ENCODE measurements around the gene FAM32A.

Gene FAM32A

DNA sequence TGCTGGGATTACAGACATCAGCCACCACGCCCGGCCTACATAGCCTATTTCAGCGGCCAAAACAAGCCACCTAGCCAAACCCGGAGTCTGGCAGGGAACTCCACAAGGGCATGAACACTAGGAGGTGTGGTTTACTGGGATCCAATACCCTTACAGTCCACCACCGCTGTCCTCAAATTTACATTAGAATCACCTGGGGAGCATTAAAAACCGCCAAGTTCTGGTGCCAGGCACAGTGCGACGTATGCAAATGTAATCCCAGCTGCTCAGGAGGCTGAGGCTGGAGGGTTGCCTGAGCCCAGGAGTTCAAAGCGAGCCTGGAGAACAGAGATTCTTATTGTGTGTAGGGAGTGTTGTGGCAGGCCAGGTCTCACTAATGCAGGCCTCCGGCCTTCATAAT, 8.3 kb downstream of the FAM32A start:
- no peak for DNase-seq (ENCODE audit: low read depth)
- TF ChIP-seq, protein P1, sequence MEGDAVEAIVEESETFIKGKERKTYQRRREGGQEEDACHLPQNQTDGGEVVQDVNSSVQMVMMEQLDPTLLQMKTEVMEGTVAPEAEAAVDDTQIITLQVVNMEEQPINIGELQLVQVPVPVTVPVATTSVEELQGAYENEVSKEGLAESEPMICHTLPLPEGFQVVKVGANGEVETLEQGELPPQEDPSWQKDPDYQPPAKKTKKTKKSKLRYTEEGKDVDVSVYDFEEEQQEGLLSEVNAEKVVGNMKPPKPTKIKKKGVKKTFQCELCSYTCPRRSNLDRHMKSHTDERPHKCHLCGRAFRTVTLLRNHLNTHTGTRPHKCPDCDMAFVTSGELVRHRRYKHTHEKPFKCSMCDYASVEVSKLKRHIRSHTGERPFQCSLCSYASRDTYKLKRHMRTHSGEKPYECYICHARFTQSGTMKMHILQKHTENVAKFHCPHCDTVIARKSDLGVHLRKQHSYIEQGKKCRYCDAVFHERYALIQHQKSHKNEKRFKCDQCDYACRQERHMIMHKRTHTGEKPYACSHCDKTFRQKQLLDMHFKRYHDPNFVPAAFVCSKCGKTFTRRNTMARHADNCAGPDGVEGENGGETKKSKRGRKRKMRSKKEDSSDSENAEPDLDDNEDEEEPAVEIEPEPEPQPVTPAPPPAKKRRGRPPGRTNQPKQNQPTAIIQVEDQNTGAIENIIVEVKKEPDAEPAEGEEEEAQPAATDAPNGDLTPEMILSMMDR (IDR thresholded peaks at IDR 0.05; ENCODE audit: low read length, missing control alignments), result no peak
- H3K4me3 ChIP-seq (replicated peaks; ENCODE audit: low read depth, low read length), result no peak overlapping the region

DNA sequence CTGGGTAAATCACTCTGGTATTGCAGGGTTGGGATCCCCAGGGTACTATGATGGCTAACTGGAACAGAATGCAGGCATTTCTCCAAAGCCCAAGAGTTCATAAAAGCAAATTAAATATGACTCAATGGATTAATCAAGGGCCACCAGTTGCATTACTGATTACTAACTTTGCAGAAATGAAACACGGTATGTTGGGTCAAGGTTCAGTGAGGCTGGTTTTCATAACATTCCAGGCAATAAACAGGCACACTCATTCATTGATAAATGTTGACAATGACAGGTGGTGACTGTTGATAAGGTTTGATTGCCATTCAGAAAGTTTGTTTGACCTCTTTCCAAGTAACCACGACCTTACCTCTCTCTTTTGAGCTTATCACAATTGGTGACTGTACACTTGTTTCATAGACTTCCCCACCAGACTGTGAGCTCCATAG, 12.0 kb downstream of the FAM32A start:
- peak; percentile 60 for DNase-seq (ENCODE audit: low read depth)
- TF ChIP-seq, protein P1 (IDR thresholded peaks at IDR 0.05; ENCODE audit: low read length, missing control alignments), result no peak
- H3K4me3 ChIP-seq (replicated peaks; ENCODE audit: low read depth, low read length), result peak overlapping the region; percentile 98

DNA sequence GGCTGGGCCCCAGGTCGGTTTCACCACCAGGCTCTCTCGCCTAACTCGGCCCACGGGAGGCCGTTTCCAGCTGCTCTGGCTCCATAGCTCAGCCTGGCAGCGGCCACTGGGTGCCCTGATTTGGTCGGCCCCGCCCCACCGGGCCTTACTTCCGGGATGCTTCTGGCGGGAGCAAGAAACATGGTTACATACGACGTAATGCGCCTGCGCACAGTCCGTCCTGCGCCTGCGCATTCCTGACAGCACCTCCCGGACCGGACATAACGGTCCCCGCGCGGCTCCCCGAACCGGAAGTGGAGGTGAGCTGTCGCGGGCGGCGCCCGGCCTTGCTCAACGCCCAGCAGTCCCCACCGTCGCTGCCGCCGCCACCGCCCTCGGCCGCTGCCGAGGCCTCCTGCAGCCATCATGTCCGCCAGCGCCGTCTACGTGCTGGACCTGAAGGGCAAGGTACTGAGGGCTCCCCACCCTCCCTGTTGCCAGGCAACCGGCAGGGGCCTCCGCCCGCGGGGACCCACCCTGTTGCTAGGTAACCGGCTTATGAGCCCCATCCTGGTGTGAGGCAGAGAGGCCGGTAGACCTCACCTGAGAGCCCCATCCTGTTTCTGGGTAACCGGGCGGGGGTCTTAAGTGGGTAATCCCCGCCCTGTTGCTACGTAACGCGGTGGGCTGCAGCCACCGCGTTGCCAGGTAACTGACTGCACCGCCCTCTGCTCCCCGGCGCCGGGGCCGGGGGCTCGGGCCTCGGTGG, 12.6 kb downstream of the FAM32A start, which contains the start of gene AP1M1:
Gene AP1M1, plus strand, starts transcription at position 290 of the 748 bp plus-strand sequence. Its CDS starts 116 bp downstream, at position 406.
- H3K4me3 ChIP-seq (replicated peaks; ENCODE audit: low read depth, low read length), result peak within 1 kb of the TSS; percentile 98
- DNase-seq (ENCODE audit: low read depth), result peak; percentile 98
- TF ChIP-seq, protein P1 (IDR thresholded peaks at IDR 0.05; ENCODE audit: low read length, missing control alignments), result no peak

DNA sequence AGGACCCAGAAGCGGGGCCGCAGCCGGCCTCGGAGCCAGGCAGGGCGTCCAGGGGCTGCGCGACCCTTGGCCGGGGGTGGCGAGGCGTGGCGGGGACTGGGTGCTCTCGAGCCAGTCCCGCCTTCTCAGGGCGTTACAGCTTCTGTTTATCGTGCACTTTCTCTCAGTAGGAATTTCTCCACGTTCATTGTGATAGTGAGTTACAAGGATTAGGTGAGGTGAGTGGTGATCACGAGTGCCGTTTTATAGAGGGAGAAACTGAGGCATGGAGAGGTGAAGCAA, 13.1 kb downstream of the FAM32A start:
- H3K4me3 ChIP-seq (replicated peaks; ENCODE audit: low read depth, low read length), result peak overlapping the region; percentile 98
- TF ChIP-seq, protein P1 (IDR thresholded peaks at IDR 0.05; ENCODE audit: low read length, missing control alignments), result no peak
- DNase-seq (ENCODE audit: low read depth), result no peak

DNA sequence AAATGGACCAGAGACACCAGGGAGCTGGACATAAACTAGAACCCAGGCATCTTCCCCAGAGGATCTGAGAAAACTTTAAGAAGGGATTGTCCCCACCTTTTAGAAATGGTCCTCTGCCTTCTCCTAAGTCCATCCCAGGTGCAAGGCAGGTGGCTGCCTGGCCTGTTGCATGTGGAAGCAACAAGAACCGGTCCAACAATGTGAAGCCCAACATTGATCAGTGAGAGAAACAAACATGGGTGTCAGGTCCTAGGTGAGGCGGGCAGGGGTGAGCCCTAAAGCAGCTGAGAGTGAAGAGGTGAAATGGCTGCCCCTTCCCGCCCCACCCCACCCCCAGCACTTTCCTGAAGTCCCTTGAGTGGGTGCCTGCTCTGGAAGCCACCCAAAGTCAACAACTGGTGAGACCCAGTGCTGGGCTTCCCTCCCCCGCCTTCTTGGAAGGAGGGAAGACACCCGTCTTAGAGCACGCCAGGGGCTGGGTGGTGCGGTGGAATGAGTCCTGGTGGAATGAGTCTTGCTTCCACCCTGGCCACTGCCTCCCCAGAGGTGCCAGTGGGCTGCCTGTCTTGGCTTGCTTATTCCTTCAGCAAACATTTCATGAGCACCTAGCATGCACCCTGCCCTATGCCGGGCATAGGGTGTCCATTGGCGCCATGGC, 14.2 kb downstream of the FAM32A start:
- H3K4me3 ChIP-seq (replicated peaks; ENCODE audit: low read depth, low read length), result peak overlapping the region; percentile 98
- DNase-seq (ENCODE audit: low read depth), result no peak
- TF ChIP-seq, protein P1 (IDR thresholded peaks at IDR 0.05; ENCODE audit: low read length, missing control alignments), result no peak

DNA sequence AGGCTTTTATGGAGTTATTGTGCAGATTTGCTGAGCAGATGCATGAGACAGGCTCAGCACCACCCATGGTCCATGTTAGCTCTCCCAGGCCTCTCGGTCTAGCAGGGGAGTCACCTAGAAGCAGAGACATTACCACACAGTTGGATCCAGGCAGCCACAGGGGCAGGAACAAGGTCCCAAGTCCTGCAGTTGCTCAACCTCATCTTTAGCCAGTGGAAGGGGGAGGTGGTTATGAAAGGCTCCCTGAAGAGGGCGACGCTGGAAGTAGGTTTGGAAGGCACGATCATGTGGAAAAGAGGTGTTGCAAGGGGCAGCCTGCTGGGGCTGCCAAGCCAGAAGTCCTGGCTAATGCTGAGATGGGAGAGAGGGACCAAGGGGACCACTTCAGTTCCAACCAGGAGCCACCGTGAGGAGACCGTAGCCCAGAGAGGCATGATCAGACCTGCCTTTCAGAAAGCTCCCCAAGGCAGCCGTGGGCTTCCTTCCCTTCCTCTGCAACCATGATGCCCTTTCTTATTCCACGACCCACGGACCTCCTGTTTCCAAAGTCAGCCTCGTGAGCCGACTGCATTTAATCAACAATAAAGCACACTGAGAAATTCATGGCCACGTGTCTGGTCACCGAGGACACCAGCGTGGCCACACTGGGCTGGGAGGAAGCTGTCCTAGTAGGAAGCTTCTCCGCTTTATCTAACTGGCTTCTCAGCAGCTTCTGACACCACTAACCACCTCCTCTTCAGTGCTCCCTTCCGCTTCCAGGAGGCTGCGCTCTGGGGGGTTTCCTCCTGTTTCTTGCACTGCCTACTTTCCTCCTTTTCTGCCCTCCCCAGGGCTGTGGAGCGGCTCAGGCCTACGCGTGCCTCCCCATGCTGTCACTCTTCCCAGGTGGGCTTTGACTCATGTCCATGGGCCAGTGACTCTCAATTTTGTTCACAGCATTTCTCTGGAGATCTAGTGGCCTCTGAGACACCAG, 15.1 kb downstream of the FAM32A start:
- peak; percentile 76 for DNase-seq (ENCODE audit: low read depth)
- no peak overlapping the region for H3K4me3 ChIP-seq (replicated peaks; ENCODE audit: low read depth, low read length)
- TF ChIP-seq, protein P1 (IDR thresholded peaks at IDR 0.05; ENCODE audit: low read length, missing control alignments), result peak; percentile 11

Data from fibroblast of pulmonary artery (primary cell).